Activated T-helper 1 cell treated with Interleukin-2 at 50 U/mL for 16 hours (primary cell): ENCODE results near the gene GPR31.

Experiments
- DNase-seq: peaks from one replicate; pipeline ENCODE4 v3.0.0-alpha.2; 2020; ENCODE audit warnings: low read depth

The GPR31 gene

GRCh38 chr6:167118006-167118405, 39.8 kb downstream of the GPR31 start:
- DNase-seq, result no peak

- DNase-seq, result no peak
Observed at GRCh38 chr6:167116838-167117228, 40.9 kb downstream of the GPR31 start.

GRCh38 chr6:167116109-167116837, 41.5 kb downstream of the GPR31 start:
- DNase-seq, result no peak

GRCh38 chr6:167115054-167115453, 42.7 kb downstream of the GPR31 start:
- DNase-seq, result no peak

- DNase-seq, result no peak
Observed at GRCh38 chr6:167113935-167114910, 43.6 kb downstream of the GPR31 start.

- DNase-seq, result no peak
Observed at GRCh38 chr6:167113047-167113754, 44.6 kb downstream of the GPR31 start.

- DNase-seq, result no peak
Observed at GRCh38 chr6:167112421-167112820, 45.4 kb downstream of the GPR31 start.

GRCh38 chr6:167111597-167111996, 46.2 kb downstream of the GPR31 start:
- DNase-seq, result no peak

GRCh38 chr6:167109651-167110050, 48.1 kb downstream of the GPR31 start:
- DNase-seq, result no peak

- DNase-seq, result no peak
Observed at GRCh38 chr6:167108278-167108677, 49.5 kb downstream of the GPR31 start.

GRCh38 chr6:167107787-167108186, 50.0 kb downstream of the GPR31 start:
- no peak for DNase-seq

GRCh38 chr6:167106406-167106805, 51.4 kb downstream of the GPR31 start:
- DNase-seq, result no peak
